ENCODE data around the gene PNLIPRP3.

Gene PNLIPRP3

GRCh38 chr10:116469437-116469836 lies 41.8 kb downstream of the PNLIPRP3 start:
- Histone ChIP-seq H3K4me1 (ENCODE audit: control insufficient read depth, insufficient read depth, low read length, poor library complexity, severe bottlenecking) (no peaks in the 10 kb centered on the region), H3K27me3 (replicated peaks; ENCODE audit: control insufficient read depth, insufficient read depth, low read length, poor library complexity, severe bottlenecking) (no peaks in the 10 kb centered on the region), H3K4me3 (ENCODE audit: insufficient read depth, low read depth, low read length, poor library complexity, severe bottlenecking) (no peak overlapping the region), H3K36me3 (ENCODE audit: control insufficient read depth, insufficient read depth, low read length) (no peaks in the 10 kb centered on the region), H3K27ac (ENCODE audit: insufficient read depth, low read length, poor library complexity, severe bottlenecking) (no peak overlapping the region), H3K9me3 (ENCODE audit: control insufficient read depth, low read length) (no peaks in the 10 kb centered on the region)
- no peak for DNase-seq

- DNase-seq, result no peak
- Histone ChIP-seq H3K27me3 (replicated peaks; ENCODE audit: control insufficient read depth, insufficient read depth, low read length, poor library complexity, severe bottlenecking) (no peaks in the 10 kb centered on the region), H3K9me3 (ENCODE audit: control insufficient read depth, low read length) (no peaks in the 10 kb centered on the region), H3K4me1 (ENCODE audit: control insufficient read depth, insufficient read depth, low read length, poor library complexity, severe bottlenecking) (no peaks in the 10 kb centered on the region), H3K36me3 (ENCODE audit: control insufficient read depth, insufficient read depth, low read length) (no peaks in the 10 kb centered on the region), H3K27ac (ENCODE audit: insufficient read depth, low read length, poor library complexity, severe bottlenecking) (no peak overlapping the region), H3K4me3 (ENCODE audit: insufficient read depth, low read depth, low read length, poor library complexity, severe bottlenecking) (no peak overlapping the region)
These were observed 42.4 kb downstream of the PNLIPRP3 start for GRCh38 chr10:116470071-116470470.

GRCh38 chr10:116470768-116471415 lies 43.2 kb downstream of the PNLIPRP3 start:
- Histone ChIP-seq H3K27me3 (replicated peaks; ENCODE audit: control insufficient read depth, insufficient read depth, low read length, poor library complexity, severe bottlenecking) (no peaks in the 10 kb centered on the region), H3K36me3 (ENCODE audit: control insufficient read depth, insufficient read depth, low read length) (no peaks in the 10 kb centered on the region), H3K4me3 (ENCODE audit: insufficient read depth, low read depth, low read length, poor library complexity, severe bottlenecking) (no peak overlapping the region), H3K27ac (ENCODE audit: insufficient read depth, low read length, poor library complexity, severe bottlenecking) (no peak overlapping the region), H3K9me3 (ENCODE audit: control insufficient read depth, low read length) (no peaks in the 10 kb centered on the region), H3K4me1 (ENCODE audit: control insufficient read depth, insufficient read depth, low read length, poor library complexity, severe bottlenecking) (no peaks in the 10 kb centered on the region)
- no peak for DNase-seq

- no peaks in the 10 kb centered on the region for H3K27me3 ChIP-seq (replicated peaks; ENCODE audit: control insufficient read depth, insufficient read depth, low read length, poor library complexity, severe bottlenecking)
- no peaks in the 10 kb centered on the region for H3K4me1 ChIP-seq (ENCODE audit: control insufficient read depth, insufficient read depth, low read length, poor library complexity, severe bottlenecking)
- no peak overlapping the region for H3K4me3 ChIP-seq (ENCODE audit: insufficient read depth, low read depth, low read length, poor library complexity, severe bottlenecking)
- no peak for DNase-seq
- no peak overlapping the region for H3K27ac ChIP-seq (ENCODE audit: insufficient read depth, low read length, poor library complexity, severe bottlenecking)
- H3K9me3 ChIP-seq (ENCODE audit: control insufficient read depth, low read length), result no peaks in the 10 kb centered on the region
- no peaks in the 10 kb centered on the region for H3K36me3 ChIP-seq (ENCODE audit: control insufficient read depth, insufficient read depth, low read length)
These were observed 45.2 kb downstream of the PNLIPRP3 start for GRCh38 chr10:116472891-116473290.

- H3K4me3 ChIP-seq (ENCODE audit: insufficient read depth, low read depth, low read length, poor library complexity, severe bottlenecking), result no peak overlapping the region
- DNase-seq, result no peak
- no peaks in the 10 kb centered on the region for H3K4me1 ChIP-seq (ENCODE audit: control insufficient read depth, insufficient read depth, low read length, poor library complexity, severe bottlenecking)
- H3K27ac ChIP-seq (ENCODE audit: insufficient read depth, low read length, poor library complexity, severe bottlenecking), result no peak overlapping the region
- H3K36me3 ChIP-seq (ENCODE audit: control insufficient read depth, insufficient read depth, low read length), result no peaks in the 10 kb centered on the region
- H3K27me3 ChIP-seq (replicated peaks; ENCODE audit: control insufficient read depth, insufficient read depth, low read length, poor library complexity, severe bottlenecking), result no peaks in the 10 kb centered on the region
- H3K9me3 ChIP-seq (ENCODE audit: control insufficient read depth, low read length), result no peaks in the 10 kb centered on the region
These were observed 48.2 kb downstream of the PNLIPRP3 start for GRCh38 chr10:116475866-116476265.

- no peak overlapping the region for H3K4me3 ChIP-seq (ENCODE audit: insufficient read depth, low read depth, low read length, poor library complexity, severe bottlenecking)
- no peaks in the 10 kb centered on the region for H3K27me3 ChIP-seq (replicated peaks; ENCODE audit: control insufficient read depth, insufficient read depth, low read length, poor library complexity, severe bottlenecking)
- no peaks in the 10 kb centered on the region for H3K36me3 ChIP-seq (ENCODE audit: control insufficient read depth, insufficient read depth, low read length)
- H3K9me3 ChIP-seq (ENCODE audit: control insufficient read depth, low read length), result no peaks in the 10 kb centered on the region
- H3K27ac ChIP-seq (ENCODE audit: insufficient read depth, low read length, poor library complexity, severe bottlenecking), result no peak overlapping the region
- no peaks in the 10 kb centered on the region for H3K4me1 ChIP-seq (ENCODE audit: control insufficient read depth, insufficient read depth, low read length, poor library complexity, severe bottlenecking)
- DNase-seq, result no peak
These were observed 48.8 kb downstream of the PNLIPRP3 start for GRCh38 chr10:116476461-116476860.

GRCh38 chr10:116477986-116478664 lies 50.5 kb downstream of the PNLIPRP3 start:
- no peaks in the 10 kb centered on the region for H3K27me3 ChIP-seq (replicated peaks; ENCODE audit: control insufficient read depth, insufficient read depth, low read length, poor library complexity, severe bottlenecking)
- H3K4me1 ChIP-seq (ENCODE audit: control insufficient read depth, insufficient read depth, low read length, poor library complexity, severe bottlenecking), result no peaks in the 10 kb centered on the region
- no peak for DNase-seq
- no peak overlapping the region for H3K4me3 ChIP-seq (ENCODE audit: insufficient read depth, low read depth, low read length, poor library complexity, severe bottlenecking)
- H3K9me3 ChIP-seq (ENCODE audit: control insufficient read depth, low read length), result no peaks in the 10 kb centered on the region
- no peaks in the 10 kb centered on the region for H3K36me3 ChIP-seq (ENCODE audit: control insufficient read depth, insufficient read depth, low read length)
- H3K27ac ChIP-seq (ENCODE audit: insufficient read depth, low read length, poor library complexity, severe bottlenecking), result no peak overlapping the region

- DNase-seq, result no peak
- Histone ChIP-seq H3K9me3 (ENCODE audit: control insufficient read depth, low read length) (no peaks in the 10 kb centered on the region), H3K27me3 (replicated peaks; ENCODE audit: control insufficient read depth, insufficient read depth, low read length, poor library complexity, severe bottlenecking) (no peaks in the 10 kb centered on the region), H3K27ac (ENCODE audit: insufficient read depth, low read length, poor library complexity, severe bottlenecking) (no peak overlapping the region), H3K4me3 (ENCODE audit: insufficient read depth, low read depth, low read length, poor library complexity, severe bottlenecking) (no peak overlapping the region), H3K4me1 (ENCODE audit: control insufficient read depth, insufficient read depth, low read length, poor library complexity, severe bottlenecking) (no peaks in the 10 kb centered on the region), H3K36me3 (ENCODE audit: control insufficient read depth, insufficient read depth, low read length) (no peaks in the 10 kb centered on the region)
These were observed 59.3 kb downstream of the PNLIPRP3 start for GRCh38 chr10:116486770-116487448.

GRCh38 chr10:116487522-116488430 lies 60.1 kb downstream of the PNLIPRP3 start:
- Histone ChIP-seq H3K4me1 (ENCODE audit: control insufficient read depth, insufficient read depth, low read length, poor library complexity, severe bottlenecking) (no peaks in the 10 kb centered on the region), H3K27ac (ENCODE audit: insufficient read depth, low read length, poor library complexity, severe bottlenecking) (no peak overlapping the region), H3K27me3 (replicated peaks; ENCODE audit: control insufficient read depth, insufficient read depth, low read length, poor library complexity, severe bottlenecking) (no peaks in the 10 kb centered on the region), H3K4me3 (ENCODE audit: insufficient read depth, low read depth, low read length, poor library complexity, severe bottlenecking) (no peak overlapping the region), H3K36me3 (ENCODE audit: control insufficient read depth, insufficient read depth, low read length) (no peaks in the 10 kb centered on the region), H3K9me3 (ENCODE audit: control insufficient read depth, low read length) (no peaks in the 10 kb centered on the region)
- no peak for DNase-seq

Data from effector memory CD4-positive, alpha-beta T cell (primary cell).